ENCODE results near the gene CALCB. TPM values are rescaled to one million over a fixed set of nuclear protein-coding genes. Genes with fewer than 3 reads are reported as not detected.
"Not testable (repeated sequence)": the region's sequence is repeated elsewhere in the genome, so short reads cannot be mapped to it uniquely, and the experiment has no call there.

The CALCB gene
- total RNA-seq, 1 donor from 2014 or later = not detected

- Histone ChIP-seq H3K27ac (no peak overlapping the region), H3K4me3 (no peak overlapping the region), H3K27me3 (no peaks in the 10 kb centered on the region), H3K36me3 (no peaks in the 10 kb centered on the region), H3K9me3 (no peaks in the 10 kb centered on the region), H3K4me1 (no peaks in the 10 kb centered on the region)
- DNase-seq (no peak), ATAC-seq (no peak)
- no peak for TF ChIP-seq CTCF (IDR thresholded peaks at IDR 0.05)
- intact Hi-C loops (cut with DNase I) = no loop called here
Observed at GRCh38 chr11:15053191-15053685, 20.2 kb upstream of the CALCB start.

GRCh38 chr11:15055620-15056356 is 17.6 kb upstream of the CALCB start:
- no peaks in the 10 kb centered on the region for H3K36me3 ChIP-seq
- no peak overlapping the region for H3K4me3 ChIP-seq
- H3K9me3 ChIP-seq = no peaks in the 10 kb centered on the region
- ATAC-seq = no peak
- H3K27me3 ChIP-seq = no peaks in the 10 kb centered on the region
- H3K4me1 ChIP-seq = no peaks in the 10 kb centered on the region
- intact Hi-C loops (cut with DNase I) = no loop called here
- H3K27ac ChIP-seq = no peak overlapping the region
- DNase-seq = no peak
- no peak for TF ChIP-seq CTCF (IDR thresholded peaks at IDR 0.05)

GRCh38 chr11:15057329-15057728 is 16.1 kb upstream of the CALCB start:
- Histone ChIP-seq H3K27ac (no peak overlapping the region), H3K27me3 (no peaks in the 10 kb centered on the region), H3K4me1 (no peaks in the 10 kb centered on the region), H3K36me3 (no peaks in the 10 kb centered on the region), H3K9me3 (no peaks in the 10 kb centered on the region), H3K4me3 (no peak overlapping the region)
- DNase-seq (no peak), ATAC-seq (no peak)
- no peak for TF ChIP-seq CTCF (IDR thresholded peaks at IDR 0.05)
- intact Hi-C loops (cut with DNase I) = no loop called here

GRCh38 chr11:15059132-15059915 is 14.1 kb upstream of the CALCB start:
- ATAC-seq (no peak), DNase-seq (no peak)
- Histone ChIP-seq H3K36me3 (no peaks in the 10 kb centered on the region), H3K27ac (no peak overlapping the region), H3K9me3 (no peaks in the 10 kb centered on the region), H3K4me3 (no peak overlapping the region), H3K27me3 (no peaks in the 10 kb centered on the region), H3K4me1 (no peaks in the 10 kb centered on the region)
- intact Hi-C loops (cut with DNase I) = no loop called here
- no peak for TF ChIP-seq CTCF (IDR thresholded peaks at IDR 0.05)

- no peak for ATAC-seq
Observed at GRCh38 chr11:15062599-15062998, 10.8 kb upstream of the CALCB start.

GRCh38 chr11:15069751-15070150 is 3.6 kb upstream of the CALCB start:
- DNase-seq; H3K27ac ChIP-seq; H3K4me3 ChIP-seq; H3K9me3 ChIP-seq; intact Hi-C loops (cut with DNase I); ATAC-seq; H3K36me3 ChIP-seq: not testable (repeated sequence)
- Histone ChIP-seq H3K27me3 (peaks cover 40% of the 10 kb centered on the region), H3K4me1 (peaks cover 13% of the 10 kb centered on the region)

More at GRCh38 chr11:15062599-15062998, 10.8 kb upstream of the CALCB start:
- no peak overlapping the region for H3K27ac ChIP-seq
- H3K27me3 ChIP-seq = no peaks in the 10 kb centered on the region
- TF ChIP-seq CTCF (IDR thresholded peaks at IDR 0.05) = no peak
- H3K36me3 ChIP-seq = no peaks in the 10 kb centered on the region
- no peak overlapping the region for H3K4me3 ChIP-seq
- no peaks in the 10 kb centered on the region for H3K9me3 ChIP-seq
- intact Hi-C loops (cut with DNase I) = no loop called here
- no peaks in the 10 kb centered on the region for H3K4me1 ChIP-seq
- no peak for DNase-seq
